Type B pancreatic cell (in vitro differentiated cells): ENCODE results near the gene TRAPPC5. TPM values are rescaled to one million over a fixed set of nuclear protein-coding genes. Genes with fewer than 3 reads are reported as not detected.

Experiments used
- DNase-seq: peaks from one replicate; pipeline ENCODE4 v3.0.0; 2021; ENCODE audit warnings: mixed read lengths; ENCODE audit not compliant: unreplicated experiment; ENCODE audit errors: extremely low spot score
- H3K27ac Mint-ChIP-seq: 2 replicates; pipeline ENCODE4 v1.8.0; 2021; ENCODE audit warnings: mild to moderate bottlenecking, mixed read lengths
- H3K27me3 Mint-ChIP-seq: 2 replicates; pipeline ENCODE4 v1.8.0; 2021; ENCODE audit warnings: mixed read lengths
- H3K36me3 Mint-ChIP-seq: 2 replicates; pipeline ENCODE4 v1.8.0; 2021; ENCODE audit warnings: mixed read lengths
- H3K4me1 Mint-ChIP-seq: one replicate; pipeline ENCODE4 v1.8.0; 2021; ENCODE audit warnings: mixed read lengths; ENCODE audit not compliant: unreplicated experiment
- H3K4me3 Mint-ChIP-seq: 2 replicates; pipeline ENCODE4 v1.8.0; 2021; ENCODE audit warnings: mild to moderate bottlenecking, mixed read lengths
- H3K9me3 Mint-ChIP-seq: 2 replicates; pipeline ENCODE4 v1.8.0; 2021; ENCODE audit warnings: mixed read lengths
- total RNA-seq: library from RNA; stranded (reverse); gene quantifications from 2 replicates; pipeline ENCODE4 v1.2.1, GENCODE V29; 2021; ENCODE audit warnings: low replicate concordance
- TF ChIP-seq, protein P1 (sequence below): fragments of 200-600 bp; sonication (generic); conservative IDR thresholded peaks from 2 replicates; pipeline ENCODE4 v1.5.0; 2021; ENCODE audit warnings: antibody characterized with exemption, mild to moderate bottlenecking

TRAPPC5 gene
- total RNA-seq, 1 donor from 2014 or later = 92.6 TPM

- DNase-seq = no peak
- Mint-ChIP-seq H3K4me1 (peaks cover 10% of the 10 kb centered on the region), H3K27ac (no peak overlapping the region), H3K9me3 (no peaks in the 10 kb centered on the region), H3K36me3 (no peaks in the 10 kb centered on the region), H3K27me3 (peaks cover 2% of the 10 kb centered on the region), H3K4me3 (no peak overlapping the region)
- TF ChIP-seq, protein P1, sequence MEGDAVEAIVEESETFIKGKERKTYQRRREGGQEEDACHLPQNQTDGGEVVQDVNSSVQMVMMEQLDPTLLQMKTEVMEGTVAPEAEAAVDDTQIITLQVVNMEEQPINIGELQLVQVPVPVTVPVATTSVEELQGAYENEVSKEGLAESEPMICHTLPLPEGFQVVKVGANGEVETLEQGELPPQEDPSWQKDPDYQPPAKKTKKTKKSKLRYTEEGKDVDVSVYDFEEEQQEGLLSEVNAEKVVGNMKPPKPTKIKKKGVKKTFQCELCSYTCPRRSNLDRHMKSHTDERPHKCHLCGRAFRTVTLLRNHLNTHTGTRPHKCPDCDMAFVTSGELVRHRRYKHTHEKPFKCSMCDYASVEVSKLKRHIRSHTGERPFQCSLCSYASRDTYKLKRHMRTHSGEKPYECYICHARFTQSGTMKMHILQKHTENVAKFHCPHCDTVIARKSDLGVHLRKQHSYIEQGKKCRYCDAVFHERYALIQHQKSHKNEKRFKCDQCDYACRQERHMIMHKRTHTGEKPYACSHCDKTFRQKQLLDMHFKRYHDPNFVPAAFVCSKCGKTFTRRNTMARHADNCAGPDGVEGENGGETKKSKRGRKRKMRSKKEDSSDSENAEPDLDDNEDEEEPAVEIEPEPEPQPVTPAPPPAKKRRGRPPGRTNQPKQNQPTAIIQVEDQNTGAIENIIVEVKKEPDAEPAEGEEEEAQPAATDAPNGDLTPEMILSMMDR = no peak
Observed at GRCh38 chr19:7657131-7657751, 23.4 kb upstream of the TRAPPC5 start.

DNA sequence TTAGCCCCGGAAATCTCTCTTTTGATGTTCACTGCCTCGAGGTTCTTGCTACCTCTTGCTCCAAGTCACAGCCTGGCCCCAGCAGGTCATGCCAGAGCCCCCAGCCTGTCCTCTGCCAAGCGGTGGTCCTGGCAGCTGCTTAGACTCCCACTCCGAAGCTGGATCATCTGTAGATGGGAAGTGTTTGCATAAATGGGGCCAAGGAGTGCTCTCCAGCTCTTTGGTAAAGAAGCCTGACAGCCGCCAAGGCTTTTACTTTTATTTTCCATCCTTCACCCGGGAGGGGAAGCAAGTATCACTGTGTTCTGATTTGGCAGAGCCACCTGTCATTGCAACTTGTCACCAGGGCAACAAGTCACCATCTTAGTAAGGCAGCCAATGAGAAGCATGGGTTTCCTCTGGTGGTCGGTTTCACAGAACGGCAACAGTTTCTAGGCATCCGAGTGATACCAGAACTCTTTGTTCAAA is 22.4 kb upstream of the TRAPPC5 start:
- H3K4me3 Mint-ChIP-seq = no peak overlapping the region
- no peaks in the 10 kb centered on the region for H3K36me3 Mint-ChIP-seq
- TF ChIP-seq, protein P1 = no peak
- peaks cover 3% of the 10 kb centered on the region for H3K4me1 Mint-ChIP-seq
- H3K27ac Mint-ChIP-seq = no peak overlapping the region
- DNase-seq = no peak
- H3K9me3 Mint-ChIP-seq = no peaks in the 10 kb centered on the region
- no peaks in the 10 kb centered on the region for H3K27me3 Mint-ChIP-seq

DNA sequence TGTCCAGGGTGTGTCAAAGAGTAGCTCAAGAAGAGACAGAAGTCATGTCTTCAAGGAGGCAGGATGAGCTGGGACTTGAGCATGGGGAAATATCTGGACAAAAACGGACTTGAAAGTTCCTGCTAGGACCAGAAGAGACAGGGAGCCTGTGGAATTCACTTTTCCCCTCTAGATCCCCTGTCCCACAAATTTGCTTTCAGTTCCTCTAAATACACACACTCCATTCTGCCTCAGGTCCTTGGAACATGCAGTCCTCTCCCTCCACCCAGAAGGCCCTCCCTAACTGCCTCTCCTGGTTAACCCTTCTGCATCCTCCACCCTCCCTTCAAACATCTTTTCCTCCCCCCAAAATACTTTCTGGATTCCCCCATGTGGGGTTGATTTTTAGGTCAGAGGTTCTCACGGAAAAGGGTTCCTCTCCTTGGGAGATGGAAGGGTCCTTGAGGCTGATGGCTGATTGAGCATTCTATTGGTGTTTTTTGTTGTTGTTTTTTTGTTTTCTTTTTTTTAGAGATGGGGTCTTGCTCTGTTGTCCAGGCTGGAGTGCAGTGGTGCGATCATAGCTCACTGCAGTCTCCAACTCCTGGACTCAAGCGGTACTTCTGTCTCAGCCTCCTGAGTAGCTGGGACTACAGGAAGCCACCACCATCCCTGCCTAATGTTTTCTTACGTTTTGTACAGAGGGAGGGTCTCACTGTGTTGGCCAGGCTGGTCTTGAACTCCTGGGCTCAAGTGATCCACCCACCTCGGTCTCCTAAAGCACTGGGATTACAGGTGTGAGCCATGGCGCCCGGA is 18.7 kb upstream of the TRAPPC5 start:
- no peak for DNase-seq
- TF ChIP-seq, protein P1 = no peak
- no peaks in the 10 kb centered on the region for H3K9me3 Mint-ChIP-seq
- no peak overlapping the region for H3K27ac Mint-ChIP-seq
- no peak overlapping the region for H3K4me3 Mint-ChIP-seq
- H3K27me3 Mint-ChIP-seq = peaks cover 3% of the 10 kb centered on the region
- no peaks in the 10 kb centered on the region for H3K4me1 Mint-ChIP-seq
- no peaks in the 10 kb centered on the region for H3K36me3 Mint-ChIP-seq

- no peaks in the 10 kb centered on the region for H3K9me3 Mint-ChIP-seq
- no peaks in the 10 kb centered on the region for H3K4me1 Mint-ChIP-seq
- TF ChIP-seq, protein P1 = no peak
- H3K27me3 Mint-ChIP-seq = peaks cover 8% of the 10 kb centered on the region
- H3K4me3 Mint-ChIP-seq = no peak overlapping the region
- H3K36me3 Mint-ChIP-seq = no peaks in the 10 kb centered on the region
- no peak overlapping the region for H3K27ac Mint-ChIP-seq
- no peak for DNase-seq
Observed at GRCh38 chr19:7662657-7663056, 18.0 kb upstream of the TRAPPC5 start.

- H3K4me3 Mint-ChIP-seq = no peak overlapping the region
- no peaks in the 10 kb centered on the region for H3K36me3 Mint-ChIP-seq
- no peak overlapping the region for H3K27ac Mint-ChIP-seq
- TF ChIP-seq, protein P1 = no peak
- peaks cover 10% of the 10 kb centered on the region for H3K27me3 Mint-ChIP-seq
- H3K9me3 Mint-ChIP-seq = no peaks in the 10 kb centered on the region
- H3K4me1 Mint-ChIP-seq = no peaks in the 10 kb centered on the region
- no peak for DNase-seq
Observed at GRCh38 chr19:7663706-7664105, 16.9 kb upstream of the TRAPPC5 start.
